NCI-H2081 (cell line): ENCODE data around the gene PAAF1.

Source experiments
- DNase-seq, 2 experiments: peaks; one replicate each; lab custom pipeline; 2025; lab: John Stamatoyannopoulos, UW

PAAF1 gene

GRCh38 chr11:73945396-73945795, 68.6 kb downstream of the PAAF1 start:
- no peak for DNase-seq

GRCh38 chr11:73946798-73947458, 70.1 kb downstream of the PAAF1 start:
- DNase-seq, result no peak

GRCh38 chr11:73949246-73949645, 72.4 kb downstream of the PAAF1 start:
- DNase-seq, result no peak

- no peak for DNase-seq
Measured at GRCh38 chr11:73949912-73950311, 73.1 kb downstream of the PAAF1 start.

- no peak for DNase-seq
Measured at GRCh38 chr11:73950869-73951710, 74.3 kb downstream of the PAAF1 start, which contains the start of gene DNAJB13. Gene DNAJB13, plus strand, starts transcription at chr11:73951026. Its CDS starts 44 bp downstream, at chr11:73951070.

GRCh38 chr11:73951797-73952196, 75.0 kb downstream of the PAAF1 start:
- no peak for DNase-seq

GRCh38 chr11:73956876-73957653, 80.3 kb downstream of the PAAF1 start:
- DNase-seq, result no peak

GRCh38 chr11:73957654-73958361, 81.0 kb downstream of the PAAF1 start:
- DNase-seq, result no peak

GRCh38 chr11:73958521-73959141, 81.8 kb downstream of the PAAF1 start:
- DNase-seq, result no peak

- no peak for DNase-seq
Measured at GRCh38 chr11:73961321-73961720, 84.5 kb downstream of the PAAF1 start.

- no peak for DNase-seq
Measured at GRCh38 chr11:73962101-73962705, 85.4 kb downstream of the PAAF1 start.

GRCh38 chr11:73963861-73964260, 87.1 kb downstream of the PAAF1 start:
- DNase-seq, result no peak

- DNase-seq, result no peak
Measured at GRCh38 chr11:73965076-73965763, 88.4 kb downstream of the PAAF1 start.

GRCh38 chr11:73965764-73966121, 88.9 kb downstream of the PAAF1 start:
- DNase-seq, result no peak

- DNase-seq, result no peak
Measured at GRCh38 chr11:73968356-73968966, 91.7 kb downstream of the PAAF1 start.

GRCh38 chr11:73969091-73969490, 92.3 kb downstream of the PAAF1 start:
- DNase-seq, result no peak

- DNase-seq, result no peak
Measured at GRCh38 chr11:73969991-73970800, 93.4 kb downstream of the PAAF1 start.

GRCh38 chr11:73971175-73971719, 94.4 kb downstream of the PAAF1 start:
- DNase-seq, result no peak

- no peak for DNase-seq
Measured at GRCh38 chr11:73972187-73972586, 95.4 kb downstream of the PAAF1 start.
